Hepatocyte (in vitro differentiated cells): ENCODE results near the gene MRGPRF.

Experiments
- CTCF ChIP-seq: fragments of 200-600 bp; sonication (generic); IDR thresholded peaks from 2 replicates; pipeline ENCODE4 v1.5.1; 2016; ENCODE audit warnings: antibody characterized with exemption, mild to moderate bottlenecking; ENCODE audit not compliant: poor library complexity
- EZH2 ChIP-seq: fragments of 200-600 bp; sonication (generic); IDR thresholded peaks from 2 replicates; pipeline ENCODE4 v1.6.1; 2016; ENCODE audit warnings: antibody characterized with exemption, mild to moderate bottlenecking, borderline replicate concordance
- EZH2phosphoT487 ChIP-seq: fragments of 200-600 bp; sonication (generic); IDR thresholded peaks from one replicate; pipeline ENCODE4 v1.6.1; 2018; ENCODE audit warnings: antibody characterized with exemption, mild to moderate bottlenecking, low read depth, moderate library complexity; ENCODE audit not compliant: unreplicated experiment, severe bottlenecking

DNA sequence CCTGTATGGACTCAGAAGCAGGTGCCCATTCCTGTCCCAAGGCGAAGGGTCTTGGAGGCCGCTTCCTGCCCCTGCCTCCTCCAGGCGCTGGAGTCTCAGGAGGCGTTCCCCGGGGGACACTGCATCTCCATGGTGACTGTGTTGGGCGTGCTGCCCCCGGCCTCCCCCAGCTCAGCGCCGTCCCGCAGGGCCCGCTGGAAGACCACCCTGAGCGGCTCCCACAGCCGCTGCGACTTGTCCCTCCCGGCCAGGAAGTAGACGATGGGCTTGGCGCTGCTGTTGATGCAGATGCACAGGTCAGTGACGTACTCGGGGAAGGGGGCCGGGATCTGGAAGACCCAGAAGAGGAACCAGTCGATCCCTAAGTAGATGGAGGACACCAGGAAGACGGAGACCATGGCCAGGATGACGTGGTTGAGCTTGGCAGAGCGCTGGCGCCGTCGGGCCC is 7.8 kb downstream of the MRGPRF start:
- TF ChIP-seq CTCF (no peak), EZH2 (no peak), EZH2phosphoT487 (no peak)
